Fibroblast of skin of back (primary cell): ENCODE measurements around the gene EXD3.
"Not testable (repeated sequence)": the region's sequence is repeated elsewhere in the genome, so short reads cannot be mapped to it uniquely, and the experiment has no call there.

Source experiments
- DNase-seq: peaks from one replicate; pipeline ENCODE4 v3.0.0-alpha.2; 2013

Gene EXD3

GRCh38 chr9:137339045-137339907 is 83.7 kb downstream of the EXD3 start:
- peak; percentile 51 for DNase-seq

GRCh38 chr9:137336735-137337134 is 86.2 kb downstream of the EXD3 start:
- no peak for DNase-seq

GRCh38 chr9:137333016-137333671 is 89.8 kb downstream of the EXD3 start:
- DNase-seq, result no peak

GRCh38 chr9:137331929-137332328 is 91.0 kb downstream of the EXD3 start:
- no peak for DNase-seq

- DNase-seq, result no peak
Observed at GRCh38 chr9:137330689-137331088, 92.3 kb downstream of the EXD3 start.

GRCh38 chr9:137329590-137329989 is 93.4 kb downstream of the EXD3 start:
- DNase-seq, result not testable (repeated sequence)

- DNase-seq, result not testable (repeated sequence)
Observed at GRCh38 chr9:137327641-137328550, 95.1 kb downstream of the EXD3 start.

GRCh38 chr9:137326445-137327065 is 96.4 kb downstream of the EXD3 start:
- DNase-seq, result no peak

GRCh38 chr9:137325799-137326198 is 97.2 kb downstream of the EXD3 start:
- DNase-seq, result no peak

GRCh38 chr9:137325124-137325523 is 97.8 kb downstream of the EXD3 start:
- DNase-seq, result no peak

GRCh38 chr9:137323531-137324331 is 99.2 kb downstream of the EXD3 start:
- DNase-seq, result no peak

GRCh38 chr9:137321726-137322361 is 101.1 kb downstream of the EXD3 start:
- no peak for DNase-seq

GRCh38 chr9:137320555-137321384 is 102.2 kb downstream of the EXD3 start:
- DNase-seq, result no peak

GRCh38 chr9:137319739-137320551 is 103.0 kb downstream of the EXD3 start:
- no peak for DNase-seq

- DNase-seq, result no peak
Observed at GRCh38 chr9:137319011-137319738, 103.8 kb downstream of the EXD3 start.

GRCh38 chr9:137318602-137319001 is 104.4 kb downstream of the EXD3 start:
- no peak for DNase-seq

GRCh38 chr9:137317718-137318511 is 105.0 kb downstream of the EXD3 start:
- DNase-seq, result no peak
